K562 (cell line): Measurements from ENCODE around the gene ELOF1. TPM values are rescaled to one million over a fixed set of nuclear protein-coding genes. Genes with fewer than 3 reads are reported as not detected.

Experiments
- ARNT ChIP-seq, 2 experiments: fragments of 450-650 bp; IDR thresholded peaks; 2 replicates each; pipeline ENCODE4 v1.6.1; 2016; ENCODE audit warnings: mild to moderate bottlenecking in 1 of 2
- BACH1 ChIP-seq: fragments of 200-800 bp; sonication (Bioruptor generic); IDR thresholded peaks from 2 replicates; pipeline ENCODE4 v1.6.1; 2016; ENCODE audit warnings: missing genetic modification characterization, missing compliant biosample characterization
- CEBPG ChIP-seq, 3 experiments: fragments of 200-800 bp in 1 of 3; sonication (Bioruptor generic) in 1 of 3; sonication (generic) in 1 of 3; formaldehyde crosslinking in 1 of 3; IDR thresholded peaks in 2 of 3; conservative IDR thresholded peaks in 1 of 3; 2 replicates each; pipeline versions ENCODE4 v1.6.1 to v1.8.0; 2016 to 2022; ENCODE audit warnings: missing compliant biosample characterization in 2 of 3, missing genetic modification characterization in 2 of 3, mild to moderate bottlenecking in 1 of 3, missing genetic modification reagents in 1 of 3
- HDAC8 ChIP-seq: fragments of 450-650 bp; IDR thresholded peaks from 2 replicates; pipeline ENCODE4 v1.6.1; 2016; ENCODE audit warnings: mild to moderate bottlenecking, missing genetic modification characterization, moderate library complexity, missing compliant biosample characterization
- LCOR ChIP-seq: sonication (generic); formaldehyde crosslinking; IDR thresholded peaks from 2 replicates; pipeline ENCODE4 v1.8.0; 2022; ENCODE audit warnings: mild to moderate bottlenecking, missing genetic modification reagents
- MEF2A ChIP-seq: IDR thresholded peaks from 2 replicates; pipeline ENCODE4 v1.6.1; 2011; ENCODE audit warnings: low read depth, mild to moderate bottlenecking, low read length, moderate library complexity; ENCODE audit not compliant: control insufficient read depth
- MYBL2 ChIP-seq, 2 experiments: fragments of 450-650 bp in 1 of 2; sonication (generic) in 1 of 2; formaldehyde crosslinking in 1 of 2; IDR thresholded peaks; 2 replicates each; pipeline versions ENCODE4 v1.6.1 to v1.8.1; 2017 to 2022; ENCODE audit warnings: borderline replicate concordance in 1 of 2, inconsistent platforms in 1 of 2, low read depth in 1 of 2, mild to moderate bottlenecking in 1 of 2, missing genetic modification reagents in 1 of 2, moderate library complexity in 1 of 2
- NFATC3 ChIP-seq: fragments of 450-650 bp; IDR thresholded peaks from 2 replicates; pipeline ENCODE4 v1.6.1; 2017; ENCODE audit warnings: mild to moderate bottlenecking
- NONO ChIP-seq, 2 experiments: fragments of 200-400 bp in 1 of 2; fragments of 450-650 bp in 1 of 2; formaldehyde crosslinking in 1 of 2; IDR thresholded peaks; 2 replicates each; pipeline ENCODE4 v1.6.1; 2017; ENCODE audit warnings: low read depth in 2 of 2, mild to moderate bottlenecking in 2 of 2, moderate library complexity in 2 of 2, low read length in 1 of 2
- PCBP2 ChIP-seq: fragments of 200-400 bp; formaldehyde crosslinking; IDR thresholded peaks from 2 replicates; pipeline ENCODE4 v1.6.1; 2018; ENCODE audit warnings: low read length, low read depth, mild to moderate bottlenecking, moderate library complexity; ENCODE audit not compliant: poor library complexity, severe bottlenecking
- PRPF4 ChIP-seq: fragments of 200-400 bp; formaldehyde crosslinking; IDR thresholded peaks from one replicate; pipeline ENCODE4 v1.6.1; 2017; ENCODE audit warnings: low read length, low read depth, mild to moderate bottlenecking; ENCODE audit not compliant: insufficient read depth, poor library complexity, severe bottlenecking
- TEAD4 ChIP-seq, 2 experiments: sonication (generic) in 1 of 2; formaldehyde crosslinking in 1 of 2; IDR thresholded peaks; 2 replicates each; pipeline versions ENCODE4 v1.6.1 to v1.8.0; 2012 to 2022; ENCODE audit warnings: borderline replicate concordance in 1 of 2, inconsistent platforms in 1 of 2, low read length in 1 of 2, mild to moderate bottlenecking in 1 of 2, missing genetic modification reagents in 1 of 2
- TSC22D4 ChIP-seq: fragments of 450-650 bp; IDR thresholded peaks from 2 replicates; pipeline ENCODE4 v1.6.1; 2016; ENCODE audit warnings: missing genetic modification characterization, missing biosample characterization, control low read depth
- ZBED1 ChIP-seq: IDR thresholded peaks from 2 replicates; pipeline ENCODE4 v1.6.1; 2014
- polyA plus RNA-seq, 8 experiments: library from polyadenylated mRNA; depleted of rRNA in 4 of 8; stranded (reverse) in 5 of 8; unstranded in 3 of 8; fragments of >200 nt; fragmentation: Nextera tagmentation in 2 of 8; fragmentation: Illumina TruSeq in 1 of 8; extraction: Ambion mirVana in 2 of 8; extraction: Trizol in 1 of 8; gene quantifications; 2 replicates each; pipeline versions ENCODE4 v1.2.1 to v1.2.3, GENCODE V29; 2011 to 2014; ENCODE audit warnings: inconsistent platforms in 1 of 8, missing spikeins in 1 of 8
- total RNA-seq, 7 experiments: library from RNA; depleted of rRNA in 6 of 7; stranded (reverse); fragments of >200 nt in 6 of 7; fragmentation: Illumina TruSeq in 2 of 7; extraction: Trizol in 2 of 7; gene quantifications; 2 replicates each; pipeline versions ENCODE4 v1.2.1 to v1.2.3, GENCODE V29; 2011 to 2021; ENCODE audit warnings: low replicate concordance in 1 of 7
- TF ChIP-seq, protein P1 (sequence below): IDR thresholded peaks from 3 replicates; pipeline ENCODE4 v1.6.1; 2011; ENCODE audit warnings: borderline replicate concordance, mild to moderate bottlenecking, moderate library complexity; ENCODE audit not compliant: insufficient read length; ENCODE audit errors: extremely low read depth
- TF ChIP-seq, protein P2 (sequence below): fragments of 450-650 bp; IDR thresholded peaks from 2 replicates; pipeline ENCODE4 v1.6.1; 2017; ENCODE audit warnings: antibody characterized with exemption
- TF ChIP-seq, protein P3 (sequence below): fragments of 450-650 bp; IDR thresholded peaks from 2 replicates; pipeline ENCODE4 v1.7.1; 2018; ENCODE audit warnings: mild to moderate bottlenecking, low read depth; ENCODE audit not compliant: partially characterized antibody

Gene ELOF1
- total and polyA plus RNA-seq, 9 of the 15 experiments (the other 6 are each of a cell fraction or from before 2014, with no cell fraction given): 16.7 to 147 (median 74.2) TPM

DNA sequence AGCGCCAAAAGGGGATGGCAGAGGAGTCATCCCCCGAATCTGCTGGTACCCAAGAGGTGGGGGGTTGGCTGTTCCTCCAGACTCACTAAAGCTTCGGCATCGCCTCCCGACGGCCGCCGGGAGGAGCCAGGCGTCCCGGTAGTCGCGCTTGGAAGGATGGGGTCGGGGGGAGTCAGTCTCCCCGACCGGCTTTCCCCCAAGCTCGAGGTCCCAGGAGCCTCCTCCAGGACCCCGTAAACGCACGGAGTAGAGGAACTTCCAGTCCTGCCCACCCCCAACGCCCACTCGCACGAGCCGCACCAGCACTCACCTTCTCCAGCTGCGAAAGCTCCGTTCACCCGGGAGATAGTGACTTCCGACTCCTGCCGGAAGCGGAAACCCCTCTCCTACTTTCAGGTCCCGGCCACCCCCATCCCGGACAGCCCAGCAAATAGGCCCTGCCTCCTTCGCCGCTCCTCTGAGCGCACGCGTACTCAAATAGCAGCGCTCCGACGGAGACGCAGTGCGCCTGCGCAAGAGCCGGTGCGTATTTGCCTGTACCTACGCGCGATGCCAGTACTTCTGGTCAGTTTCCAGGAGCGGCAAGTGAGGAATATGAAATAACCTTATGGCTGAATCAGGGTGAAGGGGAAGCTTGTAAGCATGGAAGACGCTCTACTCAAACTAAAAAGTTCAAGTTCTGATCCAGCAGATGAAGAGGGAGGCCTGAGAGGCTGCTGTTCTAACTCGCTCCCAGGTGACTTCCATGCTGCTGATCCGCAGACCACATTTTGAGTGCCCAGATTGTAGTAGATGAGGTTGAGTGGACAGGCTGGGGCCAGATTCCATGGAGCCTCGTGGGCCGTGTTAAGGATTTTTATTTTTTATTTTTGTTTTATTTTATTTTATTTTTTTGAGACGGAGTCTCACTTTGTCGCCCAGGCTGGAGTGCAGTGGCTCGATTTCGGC is at the start of gene ELOF1 (continued):
- no peak for TF ChIP-seq MEF2A
- no peak for TF ChIP-seq CEBPG (CRISPR knock-in tag; IDR thresholded peaks at IDR 0.05)
- no peak for TF ChIP-seq CEBPG (tag; conservative IDR thresholded peaks at IDR 0.05 in 1 of 2, IDR thresholded peaks at IDR 0.05 in 1 of 2)
- TF ChIP-seq MYBL2 (IDR thresholded peaks at IDR 0.05; ENCODE audit: low read depth): no peak
- TF ChIP-seq MYBL2 (CRISPR knock-in tag; IDR thresholded peaks at IDR 0.05; ENCODE audit: borderline replicate concordance): no peak
- TF ChIP-seq HDAC8 (tag): no peak
- TF ChIP-seq LCOR: no peak
- TF ChIP-seq, protein P1, sequence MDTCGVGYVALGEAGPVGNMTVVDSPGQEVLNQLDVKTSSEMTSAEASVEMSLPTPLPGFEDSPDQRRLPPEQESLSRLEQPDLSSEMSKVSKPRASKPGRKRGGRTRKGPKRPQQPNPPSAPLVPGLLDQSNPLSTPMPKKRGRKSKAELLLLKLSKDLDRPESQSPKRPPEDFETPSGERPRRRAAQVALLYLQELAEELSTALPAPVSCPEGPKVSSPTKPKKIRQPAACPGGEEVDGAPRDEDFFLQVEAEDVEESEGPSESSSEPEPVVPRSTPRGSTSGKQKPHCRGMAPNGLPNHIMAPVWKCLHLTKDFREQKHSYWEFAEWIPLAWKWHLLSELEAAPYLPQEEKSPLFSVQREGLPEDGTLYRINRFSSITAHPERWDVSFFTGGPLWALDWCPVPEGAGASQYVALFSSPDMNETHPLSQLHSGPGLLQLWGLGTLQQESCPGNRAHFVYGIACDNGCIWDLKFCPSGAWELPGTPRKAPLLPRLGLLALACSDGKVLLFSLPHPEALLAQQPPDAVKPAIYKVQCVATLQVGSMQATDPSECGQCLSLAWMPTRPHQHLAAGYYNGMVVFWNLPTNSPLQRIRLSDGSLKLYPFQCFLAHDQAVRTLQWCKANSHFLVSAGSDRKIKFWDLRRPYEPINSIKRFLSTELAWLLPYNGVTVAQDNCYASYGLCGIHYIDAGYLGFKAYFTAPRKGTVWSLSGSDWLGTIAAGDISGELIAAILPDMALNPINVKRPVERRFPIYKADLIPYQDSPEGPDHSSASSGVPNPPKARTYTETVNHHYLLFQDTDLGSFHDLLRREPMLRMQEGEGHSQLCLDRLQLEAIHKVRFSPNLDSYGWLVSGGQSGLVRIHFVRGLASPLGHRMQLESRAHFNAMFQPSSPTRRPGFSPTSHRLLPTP: no peak
- no peak; the same call in 1 of the 2 replicates for TF ChIP-seq TEAD4 (IDR thresholded peaks at IDR 0.05; ENCODE audit: low read length)
- no peak for TF ChIP-seq TEAD4 (CRISPR knock-in tag; IDR thresholded peaks at IDR 0.05; ENCODE audit: borderline replicate concordance)
- TF ChIP-seq NONO (IDR thresholded peaks at IDR 0.05; ENCODE audit: low read depth in 2 of 2, low read length in 1 of 2): 0 out of 4 replicates have a peak, but pooled peaks of 1 of the 2 experiments have one; percentile 16
- TF ChIP-seq ZBED1: no peak
- no peak for TF ChIP-seq PCBP2
- no peak for TF ChIP-seq TSC22D4 (tag)
- no peak for TF ChIP-seq ARNT (IDR thresholded peaks at IDR 0.05)
- no peak for TF ChIP-seq BACH1 (tag)
- no peak for TF ChIP-seq NFATC3
- TF ChIP-seq, protein P2, sequence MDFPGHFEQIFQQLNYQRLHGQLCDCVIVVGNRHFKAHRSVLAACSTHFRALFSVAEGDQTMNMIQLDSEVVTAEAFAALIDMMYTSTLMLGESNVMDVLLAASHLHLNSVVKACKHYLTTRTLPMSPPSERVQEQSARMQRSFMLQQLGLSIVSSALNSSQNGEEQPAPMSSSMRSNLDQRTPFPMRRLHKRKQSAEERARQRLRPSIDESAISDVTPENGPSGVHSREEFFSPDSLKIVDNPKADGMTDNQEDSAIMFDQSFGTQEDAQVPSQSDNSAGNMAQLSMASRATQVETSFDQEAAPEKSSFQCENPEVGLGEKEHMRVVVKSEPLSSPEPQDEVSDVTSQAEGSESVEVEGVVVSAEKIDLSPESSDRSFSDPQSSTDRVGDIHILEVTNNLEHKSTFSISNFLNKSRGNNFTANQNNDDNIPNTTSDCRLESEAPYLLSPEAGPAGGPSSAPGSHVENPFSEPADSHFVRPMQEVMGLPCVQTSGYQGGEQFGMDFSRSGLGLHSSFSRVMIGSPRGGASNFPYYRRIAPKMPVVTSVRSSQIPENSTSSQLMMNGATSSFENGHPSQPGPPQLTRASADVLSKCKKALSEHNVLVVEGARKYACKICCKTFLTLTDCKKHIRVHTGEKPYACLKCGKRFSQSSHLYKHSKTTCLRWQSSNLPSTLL: no peak
- no peak for TF ChIP-seq PRPF4
- TF ChIP-seq, protein P3, sequence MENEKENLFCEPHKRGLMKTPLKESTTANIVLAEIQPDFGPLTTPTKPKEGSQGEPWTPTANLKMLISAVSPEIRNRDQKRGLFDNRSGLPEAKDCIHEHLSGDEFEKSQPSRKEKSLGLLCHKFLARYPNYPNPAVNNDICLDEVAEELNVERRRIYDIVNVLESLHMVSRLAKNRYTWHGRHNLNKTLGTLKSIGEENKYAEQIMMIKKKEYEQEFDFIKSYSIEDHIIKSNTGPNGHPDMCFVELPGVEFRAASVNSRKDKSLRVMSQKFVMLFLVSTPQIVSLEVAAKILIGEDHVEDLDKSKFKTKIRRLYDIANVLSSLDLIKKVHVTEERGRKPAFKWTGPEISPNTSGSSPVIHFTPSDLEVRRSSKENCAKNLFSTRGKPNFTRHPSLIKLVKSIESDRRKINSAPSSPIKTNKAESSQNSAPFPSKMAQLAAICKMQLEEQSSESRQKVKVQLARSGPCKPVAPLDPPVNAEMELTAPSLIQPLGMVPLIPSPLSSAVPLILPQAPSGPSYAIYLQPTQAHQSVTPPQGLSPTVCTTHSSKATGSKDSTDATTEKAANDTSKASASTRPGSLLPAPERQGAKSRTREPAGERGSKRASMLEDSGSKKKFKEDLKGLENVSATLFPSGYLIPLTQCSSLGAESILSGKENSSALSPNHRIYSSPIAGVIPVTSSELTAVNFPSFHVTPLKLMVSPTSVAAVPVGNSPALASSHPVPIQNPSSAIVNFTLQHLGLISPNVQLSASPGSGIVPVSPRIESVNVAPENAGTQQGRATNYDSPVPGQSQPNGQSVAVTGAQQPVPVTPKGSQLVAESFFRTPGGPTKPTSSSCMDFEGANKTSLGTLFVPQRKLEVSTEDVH: peak; percentile 88
